Endothelial cell of umbilical vein (primary cell): ENCODE measurements around the gene CD160. TPM values are rescaled to one million over a fixed set of nuclear protein-coding genes. Genes with fewer than 3 reads are reported as not detected.

Experiments
- BruUV-seq: library from RNA; stranded (reverse); fragments of 400-500 nt; replicated peaks from 2 replicates; lab custom pipeline; 2021; lab: Mats Ljungman, UMichigan
- CTCF ChIA-PET: fragments of 300-600, 350-600 bp; sonication (Branson Sonifier 250); formaldehyde crosslinking; loops from one replicate; lab custom pipeline; 2021; ENCODE audit warnings: antibody characterized with exemption, inconsistent platforms; lab: Charles Lee
- POLR2A ChIA-PET: fragments of 300-600, 350-600 bp; sonication (Branson Sonifier 250); formaldehyde crosslinking; loops from one replicate; lab custom pipeline; 2021; ENCODE audit warnings: antibody characterized with exemption, inconsistent platforms; lab: Charles Lee
- DNase-seq: peaks from one replicate; pipeline ENCODE4 v3.0.0-alpha.2; 2011; ENCODE audit warnings: low read depth, low spot score
- FAIRE-seq: peaks from 2 replicates; lab custom pipeline; 2011; peaks lifted over from hg19 to GRCh38; lab: Jason Lieb, UNC
- H2AFZ ChIP-seq: 2 replicates; pipeline ENCODE4 v1.6.0; 2012; ENCODE audit warnings: low read depth, low read length, control low read depth, inconsistent platforms
- H3K27ac ChIP-seq: 2 replicates; pipeline ENCODE4 v1.5.1; 2011; ENCODE audit warnings: low read depth, mild to moderate bottlenecking, control low read depth, low read length, moderate library complexity; ENCODE audit not compliant: insufficient read depth
- H3K27me3 ChIP-seq, 2 experiments: 2 replicates each; pipeline versions ENCODE4 v1.6.0 to v1.6.1; 2011; ENCODE audit warnings: low read length in 2 of 2, mixed read lengths in 1 of 2; ENCODE audit not compliant: control insufficient read depth in 2 of 2, insufficient read depth in 2 of 2
- H3K36me3 ChIP-seq, 2 experiments: 2 replicates in 1 of 2; 3 replicates in 1 of 2; pipeline ENCODE4 v1.5.1; 2011; ENCODE audit warnings: low read length in 2 of 2, mild to moderate bottlenecking in 1 of 2, moderate library complexity in 1 of 2; ENCODE audit not compliant: control insufficient read depth in 2 of 2, insufficient read depth in 2 of 2; ENCODE audit errors: extremely low read depth in 1 of 2
- H3K4me1 ChIP-seq: 3 replicates; pipeline ENCODE4 v1.5.1; 2011; ENCODE audit warnings: mild to moderate bottlenecking, low read length; ENCODE audit not compliant: control insufficient read depth, insufficient read depth; ENCODE audit errors: extremely low read depth
- H3K4me2 ChIP-seq: 2 replicates; pipeline ENCODE4 v1.6.1; 2011; ENCODE audit warnings: low read length, control low read depth, mixed read lengths; ENCODE audit not compliant: insufficient read depth
- H3K4me3 ChIP-seq, 3 experiments: fragments of 200-600 bp in 1 of 3; sonication (generic), shearing (Covaris generic) in 1 of 3; replicated peaks in 1 of 3; 2 replicates each; pipeline ENCODE4 v1.5.1; 2011 to 2016; ENCODE audit warnings: control low read depth in 3 of 3, low read length in 3 of 3, mild to moderate bottlenecking in 2 of 3, inconsistent platforms in 1 of 3, low read depth in 1 of 3, moderate library complexity in 1 of 3; ENCODE audit not compliant: insufficient read depth in 1 of 3
- H3K79me2 ChIP-seq: 2 replicates; pipeline ENCODE4 v1.6.0; 2012; ENCODE audit warnings: low read length, inconsistent platforms; ENCODE audit not compliant: control insufficient read depth, insufficient read depth
- H3K9ac ChIP-seq: replicated peaks from 2 replicates; pipeline ENCODE3; 2011; ENCODE audit warnings: low read length, control low read depth; ENCODE audit not compliant: insufficient read depth; ENCODE audit errors: extremely low read depth
- H3K9me1 ChIP-seq: replicated peaks from 3 replicates; pipeline ENCODE4 v1.6.0; 2011; ENCODE audit warnings: mild to moderate bottlenecking, low read length; ENCODE audit not compliant: control insufficient read depth, insufficient read depth; ENCODE audit errors: extremely low read depth
- H3K9me3 ChIP-seq: replicated peaks from 2 replicates; pipeline ENCODE4 v1.5.1; 2012; ENCODE audit warnings: low read length, inconsistent platforms; ENCODE audit not compliant: control insufficient read depth, insufficient read depth
- H4K20me1 ChIP-seq: replicated peaks from 2 replicates; pipeline ENCODE3; 2011; ENCODE audit warnings: mild to moderate bottlenecking, low read length; ENCODE audit not compliant: control insufficient read depth, insufficient read depth; ENCODE audit errors: extremely low read depth
- CTCF ChIP-seq, 2 donors: IDR thresholded peaks; 1 replicate in 1 of 2; 2 replicates in 1 of 2; pipeline ENCODE4 v1.5.1; 2011; ENCODE audit warnings: low read length in 2 of 2, mild to moderate bottlenecking in 2 of 2, moderate library complexity in 2 of 2, control low read depth in 1 of 2, inconsistent platforms in 1 of 2, low read depth in 1 of 2; ENCODE audit not compliant: insufficient read depth in 1 of 2; ENCODE audit errors: extremely low read depth in 1 of 2
- EZH2 ChIP-seq: IDR thresholded peaks from 2 replicates; pipeline ENCODE4 v1.6.1; 2012; ENCODE audit warnings: borderline replicate concordance, low read depth, mild to moderate bottlenecking, moderate library complexity, low read length, inconsistent platforms; ENCODE audit not compliant: severe bottlenecking
- FOS ChIP-seq: IDR thresholded peaks from 2 replicates; pipeline ENCODE4 v1.6.1; 2011; ENCODE audit warnings: mild to moderate bottlenecking, low read length, moderate library complexity, borderline replicate concordance; ENCODE audit not compliant: insufficient read depth
- GATA2 ChIP-seq: IDR thresholded peaks from 2 replicates; pipeline ENCODE4 v1.7.0; 2011; ENCODE audit warnings: low read depth, mild to moderate bottlenecking, moderate library complexity, mixed read lengths, low read length; ENCODE audit not compliant: insufficient read length, insufficient read depth
- JUN ChIP-seq: IDR thresholded peaks from 2 replicates; pipeline ENCODE4 v1.6.1; 2011; ENCODE audit warnings: borderline replicate concordance, low read depth; ENCODE audit not compliant: insufficient read length, insufficient read depth
- MAX ChIP-seq: IDR thresholded peaks from 2 replicates; pipeline ENCODE4 v1.6.1; 2011; ENCODE audit not compliant: insufficient read depth, insufficient read length
- MYC ChIP-seq: IDR thresholded peaks from one replicate; pipeline ENCODE4 v1.6.1; 2011; ENCODE audit warnings: mild to moderate bottlenecking, low read depth, low read length
- POLR2A ChIP-seq: IDR thresholded peaks from 2 replicates; pipeline ENCODE4 v1.6.1; 2012; ENCODE audit warnings: low read depth, mild to moderate bottlenecking, control low read depth, low read length
- POLR2AphosphoS5 ChIP-seq: IDR thresholded peaks from 2 replicates; pipeline ENCODE4 v1.6.1; 2012; ENCODE audit warnings: low read depth, mild to moderate bottlenecking, control low read depth, low read length, moderate library complexity; ENCODE audit not compliant: insufficient read depth
- dilution Hi-C: fragments of 300-500 bp; cut with MboI; formaldehyde crosslinking; loops from one replicate; pipeline ENCODE4 v1.15.0; 2019; ENCODE audit warnings: low sequenced_read_pairs; ENCODE audit not compliant: extremely low pct_ligation_motif_present
- intact Hi-C: fragments of 100-400 bp; cut with micrococcal nuclease; formaldehyde crosslinking; loops from one replicate; pipeline ENCODE4 v1.10.0; 2022
- polyA plus RNA-seq, 4 experiments: library from polyadenylated mRNA; depleted of rRNA in 3 of 4; stranded (reverse) in 3 of 4; unstranded in 1 of 4; fragments of >200 nt; gene quantifications; 2 replicates each; pipeline versions ENCODE4 v1.2.1 to v1.2.3, GENCODE V29; 2011 to 2012; ENCODE audit warnings: missing spikeins in 1 of 4
- total RNA-seq: library from RNA; stranded (reverse); gene quantifications from 2 replicates; pipeline ENCODE4 v1.2.3, GENCODE V29; 2021

CD160 gene
- total and polyA plus RNA-seq, 2 donors (not counting 3 experiments of a cell fraction or from before 2014, with no cell fraction given), result not detected

DNA sequence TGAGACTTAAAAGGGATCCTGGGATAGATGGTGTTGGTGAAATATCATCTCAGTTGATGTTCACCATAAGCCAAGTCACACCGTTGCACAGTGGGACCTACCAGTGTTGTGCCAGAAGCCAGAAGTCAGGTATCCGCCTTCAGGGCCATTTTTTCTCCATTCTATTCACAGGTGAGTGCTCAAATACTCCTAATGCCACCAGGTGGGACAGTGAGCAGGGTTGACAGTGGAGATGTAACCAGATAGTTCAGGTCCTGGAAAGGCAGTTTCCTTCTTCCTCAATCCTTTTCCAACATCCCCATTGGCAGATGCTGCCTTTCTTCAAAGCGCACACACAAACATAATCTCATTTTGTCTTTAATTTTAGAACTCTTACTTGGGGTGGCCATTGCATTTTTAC lies 11.6 kb downstream of the CD160 start:
- TF ChIP-seq MYC, result no peak
- TF ChIP-seq MAX, result no peak
- TF ChIP-seq POLR2A, result no peak
- no peak for TF ChIP-seq CTCF (IDR thresholded peaks at IDR 0.05; ENCODE audit: extremely low read depth in 1 of 2, insufficient read depth in 1 of 2, low read depth in 1 of 2, low read length in 2 of 2)
- TF ChIP-seq GATA2, result no peak
- TF ChIP-seq EZH2, result no peak
- no peak for TF ChIP-seq POLR2AphosphoS5
- no peak for TF ChIP-seq FOS
- no peak for TF ChIP-seq JUN
- CTCF ChIA-PET, result no interaction called here
- Histone ChIP-seq H4K20me1 (no peaks in the 10 kb centered on the region), H3K9ac (no peak overlapping the region), H3K4me1 (peaks cover 3% of the 10 kb centered on the region), H2AFZ (no peak overlapping the region), H3K4me3 (no peak overlapping the region), H3K4me2 (no peak overlapping the region), H3K79me2 (no peaks in the 10 kb centered on the region), H3K36me3 (peaks cover 0 to 3% of the 10 kb centered on the region in 2 experiments), H3K27me3 (no peaks in the 10 kb centered on the region), H3K9me1 (no peaks in the 10 kb centered on the region), H3K27ac (no peak overlapping the region), H3K9me3 (no peaks in the 10 kb centered on the region)
- no TSS peak for BruUV-seq
- POLR2A ChIA-PET, result no interaction called here
- intact Hi-C loops, result no loop called here
- no peak for DNase-seq
- dilution Hi-C loops, result no loop called here
- no peak for FAIRE-seq
